HT-29 (cell line): ENCODE results near the gene RIMS1. TPM values are rescaled to one million over a fixed set of nuclear protein-coding genes. Genes with fewer than 3 reads are reported as not detected.
"Not testable (repeated sequence)": the region's sequence is repeated elsewhere in the genome, so short reads cannot be mapped to it uniquely, and the experiment has no call there.

ENCODE experiments used
- DNase-seq: peaks from one replicate; pipeline ENCODE4 v3.0.0-alpha.2; 2015; ENCODE audit warnings: low spot score
- total RNA-seq: library from RNA; depleted of rRNA; stranded (reverse); fragments of >200 nt; shearing (Covaris generic); gene quantifications from 2 replicates; pipeline ENCODE4 v1.2.3, GENCODE V29; 2014

The RIMS1 gene
- total RNA-seq, 1 experiment from 2014 or later = not detected

DNA sequence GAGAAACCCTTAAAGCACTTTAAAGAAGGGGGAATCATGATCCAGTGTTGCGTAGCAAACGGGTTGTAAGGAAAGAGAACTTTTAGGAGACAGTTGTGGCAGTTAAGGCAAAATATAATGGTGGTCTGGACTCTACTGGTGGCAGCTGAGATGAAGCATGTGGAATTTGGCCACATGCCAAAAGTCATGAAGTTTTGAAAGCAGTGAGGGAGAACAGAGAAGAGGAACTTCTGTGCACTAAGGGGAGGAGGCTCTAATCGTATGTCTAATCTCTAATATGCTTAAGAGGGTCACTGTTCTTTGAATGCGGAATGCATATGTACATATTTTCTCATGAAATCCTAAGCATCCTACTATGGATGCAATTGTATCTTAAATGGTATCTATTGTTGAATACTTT, 91.5 kb downstream of the RIMS1 start:
- DNase-seq = no peak

DNA sequence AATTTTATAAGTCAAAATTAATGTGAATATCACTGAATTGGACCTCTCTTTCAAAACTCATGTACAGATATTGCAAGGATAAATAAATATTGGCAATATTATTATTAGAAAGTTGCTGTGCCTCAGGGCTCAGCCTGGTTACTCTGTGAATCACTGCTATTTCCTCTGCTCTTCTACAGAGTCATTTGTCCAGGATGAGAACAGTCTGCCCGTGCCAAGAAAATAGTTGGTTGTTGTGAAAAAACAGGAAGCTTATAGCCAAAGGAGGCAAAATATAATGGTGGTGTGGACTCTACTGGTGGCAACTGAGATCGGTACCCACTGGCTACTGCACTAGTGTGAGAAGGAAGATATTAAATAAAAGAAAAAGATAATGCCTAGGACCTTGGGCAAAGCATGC, 93.6 kb downstream of the RIMS1 start:
- no peak for DNase-seq

DNA sequence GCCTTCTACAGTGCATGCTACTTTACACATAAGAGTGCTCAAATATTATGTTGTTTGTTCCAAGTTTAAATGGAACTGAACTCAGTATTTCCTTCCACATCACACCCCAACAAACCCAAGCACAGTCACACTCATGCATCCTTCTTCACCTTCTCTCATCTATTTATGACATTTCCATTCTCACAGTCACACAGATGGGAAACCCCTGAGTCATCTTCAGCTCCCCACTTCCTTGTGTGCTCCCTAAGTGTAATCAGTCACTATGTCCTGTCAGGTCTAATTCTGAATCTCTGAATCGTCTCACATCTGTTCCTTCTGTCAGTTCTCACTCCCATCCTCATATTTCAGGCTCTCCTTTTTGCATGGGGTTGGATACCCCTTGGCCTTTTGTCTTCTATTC, 96.0 kb downstream of the RIMS1 start:
- no peak for DNase-seq

DNA sequence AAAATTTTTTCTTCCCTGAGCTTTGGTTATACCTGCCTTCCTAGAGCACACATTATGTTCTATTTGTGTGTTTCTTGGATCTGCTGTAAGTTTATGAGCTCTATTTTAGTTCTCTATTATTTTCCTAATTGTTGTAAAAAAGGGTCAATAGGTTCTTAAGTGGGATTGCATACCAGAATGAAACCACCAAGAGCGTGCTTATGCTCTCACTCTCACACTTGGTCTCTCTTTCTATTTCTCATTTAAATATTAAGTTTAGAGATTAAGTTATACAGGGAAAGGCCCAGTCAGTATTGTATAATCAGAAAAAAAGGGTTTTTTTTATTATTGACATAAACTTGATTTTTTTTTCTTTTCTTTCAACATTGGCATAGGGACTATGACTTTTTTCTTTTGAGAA, 96.8 kb downstream of the RIMS1 start:
- no peak for DNase-seq

DNA sequence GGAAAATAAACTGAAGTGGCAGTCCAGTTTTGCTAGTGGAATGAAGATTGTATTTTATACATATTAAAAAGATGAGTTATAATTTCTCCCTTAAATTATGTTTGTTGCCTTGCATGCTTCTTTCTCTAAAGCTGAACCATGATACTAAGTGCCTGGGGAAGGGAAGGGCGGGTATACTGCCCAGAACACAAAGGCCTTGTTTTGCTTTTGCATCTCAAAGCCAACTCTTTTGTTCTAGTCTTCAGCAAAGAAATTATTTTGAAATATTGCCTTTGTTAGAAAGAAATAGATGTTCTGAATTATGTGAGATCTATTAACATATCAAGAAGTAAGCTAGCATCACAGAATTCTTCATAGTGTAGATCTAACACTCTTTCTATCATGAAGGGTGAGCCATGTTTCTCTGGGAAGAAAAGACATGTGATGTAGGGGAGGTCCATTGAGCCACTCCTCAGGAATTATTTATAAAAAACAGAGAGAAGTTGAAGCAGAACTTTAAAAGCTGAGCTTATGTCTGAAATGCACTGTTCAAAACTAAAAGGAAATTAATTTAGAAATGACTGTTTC, 108.4 kb downstream of the RIMS1 start:
- no peak for DNase-seq

DNA sequence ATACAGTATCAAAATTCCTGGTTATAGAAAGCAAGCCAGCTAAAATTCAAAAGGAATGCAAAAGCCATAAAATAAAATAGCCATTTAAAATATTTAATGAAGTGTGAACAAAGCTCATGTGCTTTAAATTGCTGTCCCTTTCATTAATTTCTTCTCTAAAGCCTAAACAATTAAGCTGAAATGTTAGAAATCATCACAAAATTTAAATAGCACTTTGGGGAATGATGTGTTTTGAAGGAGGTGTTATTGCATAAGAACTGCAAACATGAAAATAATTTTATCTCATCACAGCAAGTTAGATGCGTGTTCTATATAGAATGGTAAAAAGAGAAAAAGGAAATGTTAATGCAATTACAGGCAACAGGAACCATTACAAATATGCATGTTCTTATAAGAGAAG, 111.0 kb downstream of the RIMS1 start:
- DNase-seq = no peak

DNA sequence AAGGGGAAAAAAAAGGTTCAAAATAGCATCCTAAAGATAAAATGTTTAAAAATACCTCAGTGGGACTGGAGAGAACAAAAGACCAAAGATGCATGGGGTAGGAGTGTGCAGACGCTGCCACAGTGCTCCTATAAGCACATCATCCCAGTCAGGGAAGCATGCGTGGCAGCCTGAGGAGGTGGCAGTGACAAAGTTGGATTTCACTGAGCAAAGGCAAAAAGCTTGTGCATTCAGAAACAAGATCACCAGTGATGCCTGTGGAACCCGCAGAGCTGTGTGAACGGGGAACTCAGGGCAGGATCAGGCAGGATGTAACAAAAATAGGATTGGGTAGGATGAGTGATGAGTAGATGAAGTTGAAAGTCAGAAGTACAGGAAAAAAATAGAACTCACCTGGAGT, 116.1 kb downstream of the RIMS1 start:
- DNase-seq = no peak

DNA sequence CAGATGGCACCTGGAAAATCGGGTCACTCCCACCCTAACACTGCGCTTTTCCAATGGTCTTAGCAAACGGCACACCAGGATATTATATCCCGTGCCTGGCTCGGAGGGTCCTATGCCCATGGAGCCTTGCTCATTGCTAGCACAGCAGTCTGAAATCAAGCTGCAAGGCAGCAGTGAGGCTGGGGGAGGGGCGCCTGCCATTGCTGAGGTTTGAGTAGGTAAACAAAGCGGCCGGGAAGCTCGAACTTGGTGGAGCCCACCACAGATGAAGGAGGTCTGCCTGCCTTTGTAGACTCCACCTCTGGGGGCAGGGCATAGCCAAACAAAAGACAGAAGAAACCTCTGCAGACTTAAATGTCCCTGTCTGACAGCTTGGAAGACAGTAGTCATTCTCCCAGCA, 120.2 kb downstream of the RIMS1 start:
- not testable (repeated sequence) for DNase-seq

DNA sequence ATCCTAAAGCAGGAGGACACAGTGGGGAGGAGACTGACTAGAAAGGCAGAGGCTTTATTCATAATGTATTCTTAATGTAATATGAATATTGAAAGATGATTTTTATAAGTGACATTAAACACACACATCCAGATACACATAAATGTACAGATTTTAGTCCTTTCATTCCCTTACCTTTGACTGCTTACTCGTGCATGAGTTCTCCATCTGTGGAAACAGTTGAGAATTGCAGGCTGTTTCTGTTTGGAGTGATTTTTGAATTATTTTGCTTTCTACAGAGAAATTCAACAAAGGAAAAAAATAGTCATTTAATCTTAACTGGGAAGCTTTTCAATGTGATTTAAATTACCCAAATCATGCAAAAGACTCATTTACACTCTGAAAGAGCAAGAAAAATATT, 136.5 kb downstream of the RIMS1 start:
- DNase-seq = no peak

DNA sequence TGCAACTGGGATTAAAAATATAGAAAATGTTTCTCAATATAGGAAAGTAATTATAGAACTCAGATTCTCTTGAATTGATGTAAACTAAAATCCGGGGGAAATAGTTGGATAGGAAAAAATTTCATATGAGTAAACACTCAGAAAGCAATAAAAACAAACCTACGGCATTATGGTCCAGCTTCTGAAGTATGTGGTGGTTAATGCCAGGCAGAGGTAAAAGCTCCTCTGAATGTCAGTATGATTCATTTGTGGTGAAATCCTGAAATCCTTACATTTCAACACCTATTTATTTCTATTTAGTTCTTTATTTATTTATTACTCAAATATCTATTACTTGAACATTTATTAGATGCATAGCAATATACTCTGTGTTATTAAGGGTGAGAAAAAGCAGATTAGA, 145.1 kb downstream of the RIMS1 start:
- no peak for DNase-seq

DNA sequence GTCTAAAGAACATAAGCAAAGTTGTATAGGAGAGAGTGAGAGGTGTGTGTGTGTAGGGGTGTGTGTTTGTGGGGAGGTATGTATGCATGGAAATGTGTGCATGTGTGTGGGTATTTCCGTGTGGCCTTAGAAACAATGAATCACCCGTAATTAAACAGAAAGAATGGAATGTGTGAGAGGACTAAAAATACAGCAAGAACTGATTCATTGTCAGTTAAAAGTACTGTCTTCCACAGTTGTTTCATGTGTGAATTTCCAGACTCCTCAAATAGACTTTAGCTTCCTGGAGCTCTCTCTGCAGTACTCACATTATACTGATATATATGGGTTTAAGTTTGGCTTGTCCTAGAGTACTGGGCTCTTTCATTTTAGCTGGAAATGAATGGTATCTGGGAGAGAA, 145.7 kb downstream of the RIMS1 start:
- no peak for DNase-seq

DNA sequence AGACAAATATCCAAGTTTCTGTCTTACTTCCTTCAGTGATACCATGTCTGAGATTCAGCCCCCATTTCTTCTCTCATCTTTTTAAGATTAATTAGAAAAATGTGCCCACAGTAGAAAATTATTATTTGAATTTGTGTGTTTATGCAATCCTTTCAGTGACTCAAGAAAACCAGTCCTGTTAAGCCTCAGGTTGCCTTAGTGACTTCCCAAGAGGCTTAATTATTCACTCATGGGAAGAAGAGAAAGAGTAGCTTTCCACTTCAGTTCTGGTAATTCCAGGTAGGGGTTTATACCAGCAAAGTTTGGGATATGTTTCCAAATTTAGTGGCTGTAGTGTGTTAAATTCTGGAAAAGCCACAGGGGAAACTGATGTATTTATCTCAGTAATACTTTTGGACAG, 149.1 kb downstream of the RIMS1 start:
- no peak for DNase-seq

DNA sequence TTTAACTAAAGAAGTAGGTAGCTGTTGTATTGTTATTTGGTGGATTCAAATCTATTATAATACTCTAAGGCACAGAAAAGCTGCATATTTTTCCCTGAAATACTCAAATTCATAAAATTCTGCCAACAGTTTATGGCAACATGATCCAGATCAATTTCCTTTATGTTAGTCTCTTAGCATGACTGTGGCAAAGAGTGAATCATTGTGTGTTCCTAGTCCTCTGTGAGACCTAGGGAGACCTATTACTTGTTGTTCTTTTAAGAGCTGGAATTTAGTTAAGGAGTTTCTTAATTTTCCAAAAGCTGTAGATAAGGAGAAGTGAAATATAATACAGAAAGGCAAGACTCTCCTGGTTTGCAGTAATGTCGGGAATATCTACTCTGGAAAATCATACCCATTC, 149.6 kb downstream of the RIMS1 start:
- no peak for DNase-seq

DNA sequence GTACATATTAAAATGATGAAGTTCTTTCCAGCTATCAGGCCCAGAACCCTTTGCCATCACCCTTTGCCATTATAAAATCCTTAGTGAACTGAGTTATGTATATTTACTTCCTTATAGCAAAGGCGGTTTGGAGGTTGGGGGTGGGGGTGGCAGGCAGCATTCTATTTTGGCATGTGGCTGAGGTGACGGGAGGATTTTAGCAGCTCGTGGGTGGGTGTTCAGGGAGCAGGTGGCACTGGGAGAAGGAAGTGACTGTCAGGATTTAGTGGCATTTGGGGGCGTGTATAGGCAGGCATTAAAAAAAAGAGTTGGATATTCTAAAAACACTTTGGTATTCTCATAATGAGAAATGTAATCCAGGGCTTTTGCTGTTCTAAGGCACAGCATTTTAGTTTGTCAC, 150.7 kb downstream of the RIMS1 start:
- no peak for DNase-seq

DNA sequence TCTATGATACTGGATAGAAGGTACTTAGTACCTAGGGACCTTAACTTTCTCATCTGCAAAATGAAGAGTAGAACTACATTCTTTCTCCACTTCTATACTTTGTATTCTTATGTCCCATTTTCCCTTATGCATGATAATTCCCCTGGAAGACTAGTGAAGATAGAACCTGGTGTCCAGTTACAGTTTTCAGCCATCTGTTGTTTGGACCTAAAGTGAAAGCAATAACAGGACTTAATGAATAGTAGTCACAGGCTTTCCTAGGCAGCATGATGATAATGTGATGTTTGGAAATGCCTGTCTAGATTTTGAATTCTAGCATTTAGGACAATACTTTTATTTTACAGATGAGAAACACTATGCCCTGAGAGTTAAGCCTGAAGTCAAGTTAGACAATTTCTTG, 153.8 kb downstream of the RIMS1 start:
- no peak for DNase-seq

DNA sequence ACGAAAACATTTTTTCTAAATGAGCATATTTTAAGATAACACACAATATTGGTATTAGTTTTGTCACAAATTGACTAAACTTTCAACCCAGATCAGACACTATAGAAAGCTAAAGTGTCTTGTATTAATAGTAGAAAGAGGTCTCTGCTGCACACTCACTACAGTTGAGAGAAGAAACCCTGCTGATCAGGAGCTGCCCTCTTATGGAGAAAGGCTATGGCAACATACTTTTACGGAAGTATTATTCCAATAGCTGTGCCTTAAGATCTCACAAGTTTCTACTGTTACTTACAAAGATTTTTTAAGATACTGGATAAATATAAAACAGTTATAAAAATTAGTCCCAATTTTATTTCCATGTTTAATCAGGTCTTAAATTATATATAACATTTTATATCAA, 155.7 kb downstream of the RIMS1 start:
- peak; percentile 26 for DNase-seq

DNA sequence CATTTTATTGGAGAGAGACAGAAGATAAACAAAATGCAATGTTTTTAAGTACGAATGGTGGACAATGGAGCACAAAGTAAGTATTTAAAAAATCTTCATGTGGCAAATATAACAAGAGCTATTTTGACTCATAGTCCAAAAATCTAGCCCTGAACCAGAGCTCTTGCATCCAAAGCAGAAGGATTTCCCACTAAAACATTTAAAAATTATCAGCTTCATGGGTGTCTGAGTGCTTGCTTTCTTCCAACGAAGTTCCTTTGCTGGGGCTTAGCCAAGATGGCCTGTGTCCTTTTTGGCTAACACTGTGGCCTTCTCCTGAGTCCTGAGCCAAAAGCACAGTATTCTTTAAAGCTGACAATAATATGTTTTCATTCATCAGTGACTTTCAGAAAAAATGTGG, 161.7 kb downstream of the RIMS1 start:
- DNase-seq = no peak

DNA sequence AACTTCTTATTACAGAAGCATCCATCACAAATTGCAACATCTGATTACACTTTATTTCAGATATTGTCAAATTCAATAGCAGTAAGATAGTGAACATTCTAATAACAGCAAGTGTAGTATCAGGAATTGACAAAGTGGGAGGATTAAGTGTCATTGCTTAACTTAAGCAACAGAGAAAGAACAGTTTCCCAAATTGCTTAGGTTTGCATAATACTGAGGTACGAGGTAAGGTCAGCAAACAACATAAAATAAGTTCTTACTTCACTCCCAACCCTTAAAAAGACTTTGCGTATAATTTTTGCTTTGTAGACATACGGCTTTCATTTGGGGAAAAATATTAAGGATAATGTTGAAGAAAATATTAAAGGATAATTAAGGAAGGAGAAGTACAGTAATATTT, 163.0 kb downstream of the RIMS1 start:
- DNase-seq = no peak

DNA sequence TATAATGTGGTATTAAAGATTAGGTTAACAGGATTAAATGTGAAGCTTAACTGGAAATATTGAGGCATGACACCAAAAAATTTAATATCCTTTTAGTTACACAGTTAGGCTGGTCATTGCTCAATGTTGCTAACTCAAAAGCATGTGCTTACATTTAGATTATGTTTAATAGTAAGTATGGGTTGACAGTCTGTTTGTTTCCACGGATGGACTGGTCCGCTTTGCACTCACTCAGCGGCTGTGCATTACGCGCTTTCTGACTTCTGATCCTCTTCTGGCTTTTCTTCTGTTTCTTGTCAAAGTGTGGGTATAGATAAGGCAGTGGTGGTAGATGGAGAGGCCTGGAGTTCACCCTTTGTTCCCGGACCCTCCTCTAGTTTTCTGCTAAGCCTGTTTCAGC, 174.9 kb downstream of the RIMS1 start:
- no peak for DNase-seq

DNA sequence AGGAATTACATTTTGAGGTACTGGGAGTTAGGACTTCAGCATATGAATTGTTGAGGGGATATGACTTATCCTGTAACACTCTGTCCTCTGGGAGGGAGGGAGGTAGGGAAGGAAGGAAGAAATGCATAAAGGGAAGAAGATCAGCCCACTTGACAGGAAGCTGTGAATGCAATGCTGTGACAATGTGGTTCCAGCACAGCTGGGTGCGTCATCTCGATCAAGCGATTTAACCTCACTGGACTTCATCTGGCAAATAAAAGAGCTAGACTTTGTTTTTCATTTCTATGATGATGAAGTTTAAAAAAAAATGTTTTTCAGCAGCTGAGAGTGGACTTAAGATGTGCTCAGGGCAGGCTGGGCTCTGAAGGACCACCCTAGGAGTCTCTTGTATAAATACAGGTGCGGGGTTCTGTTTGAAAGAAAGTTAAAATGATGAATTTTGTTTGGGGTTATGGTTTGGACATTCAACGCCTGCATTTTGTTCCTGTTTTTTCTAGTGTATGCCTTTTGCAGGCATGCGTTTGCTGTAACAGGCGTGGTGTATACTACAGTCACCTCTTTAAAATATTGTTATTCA, 178.1 kb downstream of the RIMS1 start:
- no peak for DNase-seq

DNA sequence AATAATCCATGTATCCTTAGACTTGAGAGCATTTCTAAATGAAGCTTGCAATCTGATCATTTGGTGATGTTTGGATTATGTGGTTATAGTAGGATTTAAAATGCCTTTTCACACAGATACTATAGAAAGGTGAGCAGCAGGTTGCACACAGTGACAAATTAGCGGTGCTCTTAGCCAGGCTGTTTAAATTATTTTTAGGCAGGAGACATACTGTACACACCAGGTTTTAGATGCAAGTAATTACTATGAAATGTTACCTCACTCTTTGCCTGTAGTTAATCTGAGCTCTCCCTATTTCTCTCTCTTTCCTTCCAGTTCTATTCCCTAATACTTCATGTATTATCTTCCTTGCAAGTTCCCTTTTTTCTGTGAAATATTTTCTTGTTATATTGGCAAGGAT, 191.7 kb downstream of the RIMS1 start:
- no peak for DNase-seq

DNA sequence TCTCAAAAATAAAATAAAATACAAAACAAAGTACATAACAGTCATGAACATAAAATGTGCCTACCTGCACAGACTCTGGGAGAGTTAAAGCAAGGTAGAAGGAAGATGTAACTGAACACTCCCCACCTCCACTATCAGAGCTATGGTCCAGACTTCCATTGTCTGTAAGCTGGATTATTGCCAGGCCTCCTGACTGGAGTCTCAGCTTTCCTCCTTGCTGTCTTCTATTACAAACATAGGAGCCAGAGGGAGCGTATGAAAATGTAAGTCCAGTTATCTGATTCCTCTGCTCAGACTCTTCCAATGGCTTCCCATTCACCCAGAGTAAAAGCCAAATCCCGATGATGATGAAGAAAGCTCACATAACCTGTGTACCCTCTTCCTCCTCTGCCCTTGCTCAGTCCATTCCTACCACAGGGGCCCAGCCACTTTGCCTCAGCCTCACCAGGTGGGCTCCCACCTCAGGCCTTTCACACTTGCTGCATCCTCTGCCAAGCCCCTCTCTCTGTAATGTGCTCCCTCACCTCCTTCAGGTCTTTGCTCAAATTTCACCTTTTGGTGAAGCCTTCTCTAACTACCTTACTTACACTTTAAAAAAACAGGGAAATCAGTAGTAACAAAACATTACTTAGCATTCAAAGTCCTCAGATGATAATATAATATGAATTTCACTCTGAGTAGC, 194.1 kb downstream of the RIMS1 start:
- no peak for DNase-seq

DNA sequence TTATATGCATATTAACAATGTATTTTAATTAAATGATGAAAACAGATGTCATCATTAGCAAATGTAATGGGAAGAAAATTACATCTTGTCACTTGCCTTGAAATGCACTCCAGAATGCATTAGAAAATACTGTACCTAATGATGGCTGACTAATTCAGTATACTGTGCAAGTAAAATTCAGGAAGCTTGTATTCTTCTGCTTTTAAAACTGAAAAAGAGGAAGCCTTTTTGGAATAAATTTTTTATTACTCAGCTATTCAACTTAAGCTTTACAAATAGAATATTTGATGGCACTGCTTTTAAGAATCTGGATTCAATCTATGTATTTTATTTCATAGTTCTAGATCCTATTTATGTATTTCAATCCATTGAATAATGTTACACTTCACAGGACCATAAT, 195.5 kb downstream of the RIMS1 start:
- no peak for DNase-seq

DNA sequence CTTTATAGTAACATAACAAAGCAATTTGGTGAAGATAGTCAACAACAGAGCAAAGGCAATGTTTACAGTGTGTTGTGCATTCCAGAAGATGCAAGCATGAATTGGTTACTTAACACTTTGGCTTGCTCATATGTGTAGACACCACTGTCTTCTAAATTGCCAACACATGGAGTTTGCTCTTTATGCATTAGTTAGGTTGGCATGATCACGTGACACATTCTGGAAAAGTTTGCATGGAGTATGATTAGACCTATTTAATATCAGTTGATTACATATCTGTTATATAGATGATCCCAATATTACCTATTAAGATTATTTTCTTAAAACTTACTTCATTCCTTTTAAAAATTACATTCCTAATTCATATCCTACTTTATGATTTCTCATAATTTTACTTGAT, 197.6 kb downstream of the RIMS1 start:
- no peak for DNase-seq
